ENCODE measurements around the gene GYG1.

GYG1 gene

GRCh38 chr3:149038322-149038721, 47.0 kb downstream of the GYG1 start:
- no peak for DNase-seq (ENCODE audit: low read depth)
- no peak for TF ChIP-seq POLR2A (IDR thresholded peaks at IDR 0.05; ENCODE audit: extremely low read depth, insufficient read length)
- no peak for TF ChIP-seq CTCF (IDR thresholded peaks at IDR 0.05; ENCODE audit: low read depth, low read length)
- TF ChIP-seq MAX (IDR thresholded peaks at IDR 0.05; ENCODE audit: low read depth, low read length), result no peak
- TF ChIP-seq MYC (IDR thresholded peaks at IDR 0.05; ENCODE audit: low read depth, low read length), result no peak

GRCh38 chr3:149042789-149043386, 51.5 kb downstream of the GYG1 start:
- no peak overlapping the region for H3K4me3 ChIP-seq (ENCODE audit: low read depth, low read length)
- TF ChIP-seq POLR2A (IDR thresholded peaks at IDR 0.05; ENCODE audit: extremely low read depth, insufficient read length), result no peak
- TF ChIP-seq MYC (IDR thresholded peaks at IDR 0.05; ENCODE audit: low read depth, low read length), result no peak
- no peak for DNase-seq (ENCODE audit: low read depth)

More at GRCh38 chr3:149038322-149038721, 47.0 kb downstream of the GYG1 start:
- no peak overlapping the region for H3K4me3 ChIP-seq (ENCODE audit: low read depth, low read length)

GRCh38 chr3:149044339-149045083, 53.2 kb downstream of the GYG1 start:
- no peak overlapping the region for H3K4me3 ChIP-seq (ENCODE audit: low read depth, low read length)
- DNase-seq (ENCODE audit: low read depth), result no peak
- no peak for TF ChIP-seq POLR2A (IDR thresholded peaks at IDR 0.05; ENCODE audit: extremely low read depth, insufficient read length)
- no peak for TF ChIP-seq CTCF (IDR thresholded peaks at IDR 0.05; ENCODE audit: low read depth, low read length)
- TF ChIP-seq MAX (IDR thresholded peaks at IDR 0.05; ENCODE audit: low read depth, low read length), result no peak
- TF ChIP-seq MYC (IDR thresholded peaks at IDR 0.05; ENCODE audit: low read depth, low read length), result no peak

GRCh38 chr3:149055575-149055974, 64.2 kb downstream of the GYG1 start:
- no peak overlapping the region for H3K4me3 ChIP-seq (ENCODE audit: low read depth, low read length)
- DNase-seq (ENCODE audit: low read depth), result no peak
- TF ChIP-seq CTCF (IDR thresholded peaks at IDR 0.05; ENCODE audit: low read depth, low read length) (no peak), MYC (IDR thresholded peaks at IDR 0.05; ENCODE audit: low read depth, low read length) (no peak), MAX (IDR thresholded peaks at IDR 0.05; ENCODE audit: low read depth, low read length) (no peak), POLR2A (IDR thresholded peaks at IDR 0.05; ENCODE audit: extremely low read depth, insufficient read length) (no peak)

- no peak overlapping the region for H3K4me3 ChIP-seq (ENCODE audit: low read depth, low read length)
- DNase-seq (ENCODE audit: low read depth), result no peak
- TF ChIP-seq POLR2A (IDR thresholded peaks at IDR 0.05; ENCODE audit: extremely low read depth, insufficient read length) (no peak), MYC (IDR thresholded peaks at IDR 0.05; ENCODE audit: low read depth, low read length) (no peak), MAX (IDR thresholded peaks at IDR 0.05; ENCODE audit: low read depth, low read length) (no peak), CTCF (IDR thresholded peaks at IDR 0.05; ENCODE audit: low read depth, low read length) (no peak)
Observed at GRCh38 chr3:149058198-149058597, 66.9 kb downstream of the GYG1 start.

- no peak overlapping the region for H3K4me3 ChIP-seq (ENCODE audit: low read depth, low read length)
- TF ChIP-seq CTCF (IDR thresholded peaks at IDR 0.05; ENCODE audit: low read depth, low read length) (no peak), POLR2A (IDR thresholded peaks at IDR 0.05; ENCODE audit: extremely low read depth, insufficient read length) (no peak), MAX (IDR thresholded peaks at IDR 0.05; ENCODE audit: low read depth, low read length) (no peak), MYC (IDR thresholded peaks at IDR 0.05; ENCODE audit: low read depth, low read length) (no peak)
- no peak for DNase-seq (ENCODE audit: low read depth)
Observed at GRCh38 chr3:149058602-149059001, 67.3 kb downstream of the GYG1 start.

All from NB4 (cell line).